ENCODE data around the gene GASK1A.

The GASK1A gene

DNA sequence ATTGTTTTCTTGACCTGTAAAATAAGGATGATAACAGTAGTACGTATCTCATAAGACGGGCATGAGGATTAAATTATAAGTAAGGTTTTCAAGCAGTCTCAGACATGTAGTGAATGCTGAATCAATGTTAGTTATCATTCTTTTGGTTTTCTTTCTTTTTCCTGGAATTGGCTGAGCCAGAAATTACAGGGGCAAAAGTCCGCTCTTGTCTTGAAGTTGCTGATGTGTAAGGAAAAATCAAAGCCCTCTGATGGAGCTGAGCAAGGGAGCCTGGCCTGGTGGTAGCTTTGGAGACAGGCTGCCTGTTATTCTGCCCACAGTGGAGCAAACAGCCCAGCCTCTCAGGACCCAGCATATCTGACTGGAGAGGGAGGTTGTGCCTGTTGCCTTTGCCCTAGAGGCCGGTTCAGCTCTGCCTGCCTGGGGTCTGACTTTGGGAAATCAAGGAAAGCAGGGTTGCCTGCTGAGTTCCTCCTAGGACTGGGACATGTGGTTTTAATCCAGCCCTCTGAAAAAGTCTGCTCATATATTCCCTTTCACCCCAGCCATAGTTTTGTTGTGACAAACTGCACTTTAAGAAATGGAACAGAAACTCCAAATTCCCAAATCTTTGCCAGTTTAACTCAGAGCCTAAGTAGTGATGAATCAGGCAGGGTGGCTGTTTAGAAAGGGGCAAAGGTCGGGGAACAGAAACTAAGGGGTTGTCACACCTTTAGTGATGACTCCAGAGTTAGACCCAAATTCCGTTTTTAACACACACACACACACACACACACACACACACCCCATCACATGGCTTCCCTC lies 40.1 kb downstream of the GASK1A start:
- TF ChIP-seq L3MBTL2 (conservative IDR thresholded peaks at IDR 0.05) (no peak), FOXA1 (IDR thresholded peaks at IDR 0.05) (no peak), FOXM1 (IDR thresholded peaks at IDR 0.05; ENCODE audit: borderline replicate concordance) (no peak), SUZ12 (IDR thresholded peaks at IDR 0.05) (no peak), NFRKB (IDR thresholded peaks at IDR 0.05) (no peak), ARNT (IDR thresholded peaks at IDR 0.05) (no peak), FOXK2 (IDR thresholded peaks at IDR 0.05) (no peak), BHLHE40 (IDR thresholded peaks at IDR 0.05; ENCODE audit: borderline replicate concordance) (no peak), LEF1 (IDR thresholded peaks at IDR 0.05; ENCODE audit: borderline replicate concordance) (no peak), CTBP1 (IDR thresholded peaks at IDR 0.05; ENCODE audit: borderline replicate concordance) (no peak)
- TF ChIP-seq, protein P1, sequence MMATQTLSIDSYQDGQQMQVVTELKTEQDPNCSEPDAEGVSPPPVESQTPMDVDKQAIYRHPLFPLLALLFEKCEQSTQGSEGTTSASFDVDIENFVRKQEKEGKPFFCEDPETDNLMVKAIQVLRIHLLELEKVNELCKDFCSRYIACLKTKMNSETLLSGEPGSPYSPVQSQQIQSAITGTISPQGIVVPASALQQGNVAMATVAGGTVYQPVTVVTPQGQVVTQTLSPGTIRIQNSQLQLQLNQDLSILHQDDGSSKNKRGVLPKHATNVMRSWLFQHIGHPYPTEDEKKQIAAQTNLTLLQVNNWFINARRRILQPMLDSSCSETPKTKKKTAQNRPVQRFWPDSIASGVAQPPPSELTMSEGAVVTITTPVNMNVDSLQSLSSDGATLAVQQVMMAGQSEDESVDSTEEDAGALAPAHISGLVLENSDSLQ (IDR thresholded peaks at IDR 0.05), result no peak
- ChIA-PET POLR2A (no interaction called here), CTCF (no interaction called here)
- DNase-seq (ENCODE audit: extremely low spot score), result no peak

DNA sequence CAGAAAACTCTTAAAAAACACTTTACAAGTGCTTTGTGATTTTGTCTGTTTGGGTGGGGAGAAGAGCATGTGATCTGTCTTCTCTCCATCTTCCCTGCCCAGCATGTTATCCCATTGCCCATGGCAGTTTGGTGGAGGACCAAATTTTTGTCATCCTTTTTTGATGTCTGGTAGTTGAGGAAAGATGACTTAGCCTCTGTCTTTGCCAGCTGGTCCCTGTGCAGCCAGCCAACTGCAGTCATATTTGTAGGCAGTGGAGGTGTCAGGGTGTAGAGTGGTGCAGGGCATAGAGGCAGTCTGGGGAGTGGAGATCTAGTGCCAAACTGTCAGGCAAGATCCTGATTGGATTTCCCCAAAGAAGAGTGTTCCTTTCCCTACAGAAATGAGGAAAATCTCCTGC lies 40.7 kb downstream of the GASK1A start:
- TF ChIP-seq FOXK2 (IDR thresholded peaks at IDR 0.05) (no peak), SUZ12 (IDR thresholded peaks at IDR 0.05) (no peak), ZNF384 (IDR thresholded peaks at IDR 0.05) (no peak)
- ChIA-PET POLR2A (no interaction called here), CTCF (no interaction called here)
- DNase-seq (ENCODE audit: extremely low spot score), result no peak

DNA sequence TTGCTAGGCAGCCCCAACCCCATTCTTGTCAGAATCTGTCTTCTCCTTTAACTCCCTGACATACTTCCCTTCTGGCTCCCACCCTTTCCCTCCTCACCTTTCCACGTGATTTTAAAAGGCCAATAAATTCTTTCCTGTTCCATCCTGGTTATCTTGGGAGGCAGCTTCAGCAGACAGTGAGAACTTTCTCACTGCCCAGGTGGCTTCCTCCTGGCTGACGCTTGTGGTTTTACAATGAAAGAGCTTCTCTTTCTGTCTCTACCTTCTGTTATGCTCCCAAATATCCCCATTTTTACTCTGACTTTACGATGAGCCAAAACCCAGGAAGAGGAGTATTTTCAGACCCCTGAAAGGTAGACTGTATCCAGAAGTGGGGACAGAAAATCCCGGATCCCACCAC lies 42.1 kb downstream of the GASK1A start:
- POLR2A ChIA-PET, result no interaction called here
- no peak for DNase-seq (ENCODE audit: extremely low spot score)
- TF ChIP-seq FOXA1 (IDR thresholded peaks at IDR 0.05) (no peak), ELF4 (IDR thresholded peaks at IDR 0.05) (no peak), L3MBTL2 (conservative IDR thresholded peaks at IDR 0.05) (no peak)
- TF ChIP-seq, protein P1 (IDR thresholded peaks at IDR 0.05), result no peak
- CTCF ChIA-PET, result interaction anchor here (0.8 kb wide), 1 partner anchor 67 kb away, joined by 3 read pairs; no protein-coding TSS in a partner anchor

DNA sequence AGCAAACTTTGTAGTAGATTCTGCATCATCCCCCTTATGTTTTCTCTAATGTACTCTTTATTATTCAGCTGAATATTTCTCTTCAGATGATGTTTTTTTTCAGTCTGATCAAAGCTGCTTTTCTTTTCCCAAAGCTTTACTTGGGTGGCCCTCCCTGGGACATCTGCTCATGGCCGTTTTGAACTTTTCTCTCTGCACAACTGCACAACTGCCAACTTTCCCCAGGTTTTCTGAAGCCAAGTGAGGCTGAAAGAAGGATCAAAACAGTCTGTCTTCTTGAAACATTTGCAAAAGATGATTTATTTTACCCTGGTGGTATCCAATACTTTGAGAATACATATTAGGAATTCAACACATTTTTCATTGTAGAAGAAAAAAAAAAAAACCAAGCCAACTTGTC lies 43.0 kb downstream of the GASK1A start:
- DNase-seq (ENCODE audit: extremely low spot score), result no peak
- POLR2A ChIA-PET, result no interaction called here
- TF ChIP-seq TARDBP (IDR thresholded peaks at IDR 0.05), result no peak
- no peak for TF ChIP-seq FOXK2 (IDR thresholded peaks at IDR 0.05)
- TF ChIP-seq SP1 (IDR thresholded peaks at IDR 0.05), result no peak
- TF ChIP-seq HDGF (IDR thresholded peaks at IDR 0.05; ENCODE audit: borderline replicate concordance), result no peak
- no peak for TF ChIP-seq FOXM1 (IDR thresholded peaks at IDR 0.05; ENCODE audit: borderline replicate concordance)
- TF ChIP-seq, protein P1 (IDR thresholded peaks at IDR 0.05), result no peak
- TF ChIP-seq LEF1 (IDR thresholded peaks at IDR 0.05; ENCODE audit: borderline replicate concordance), result no peak
- no peak for TF ChIP-seq BHLHE40 (IDR thresholded peaks at IDR 0.05; ENCODE audit: borderline replicate concordance)
- TF ChIP-seq SUZ12 (IDR thresholded peaks at IDR 0.05), result no peak
- CTCF ChIA-PET, result interaction anchor here (0.8 kb wide), 1 partner anchor 126 kb away, joined by 4 read pairs; no protein-coding TSS in a partner anchor

DNA sequence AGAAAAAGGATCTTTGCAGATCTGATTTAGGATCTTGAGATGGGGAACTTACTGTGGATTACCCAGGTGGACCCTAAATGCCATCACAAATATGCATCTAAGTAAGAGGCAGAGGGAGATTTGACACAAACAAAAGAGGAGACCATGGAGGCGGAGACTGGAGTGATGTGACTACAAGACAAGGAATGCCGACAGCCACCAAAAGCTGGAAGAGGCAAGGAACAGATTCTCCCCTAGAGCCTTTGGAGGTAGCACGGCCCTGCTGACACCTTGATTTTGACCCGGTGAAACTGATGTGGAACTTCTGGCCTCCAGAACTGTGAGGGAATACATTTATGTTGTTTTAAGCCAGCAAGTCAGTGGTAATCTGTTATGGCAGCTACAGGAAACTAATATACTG lies 44.0 kb downstream of the GASK1A start:
- ChIA-PET POLR2A (no interaction called here), CTCF (no interaction called here)
- TF ChIP-seq ZNF384 (IDR thresholded peaks at IDR 0.05) (no peak), FOXK2 (IDR thresholded peaks at IDR 0.05) (no peak), NFRKB (IDR thresholded peaks at IDR 0.05) (no peak), SUZ12 (IDR thresholded peaks at IDR 0.05) (no peak), ELF4 (IDR thresholded peaks at IDR 0.05) (no peak), L3MBTL2 (conservative IDR thresholded peaks at IDR 0.05) (no peak), HDGF (IDR thresholded peaks at IDR 0.05; ENCODE audit: borderline replicate concordance) (no peak), ARNT (IDR thresholded peaks at IDR 0.05) (no peak), FOXM1 (IDR thresholded peaks at IDR 0.05; ENCODE audit: borderline replicate concordance) (no peak), SP1 (IDR thresholded peaks at IDR 0.05) (no peak), LEF1 (IDR thresholded peaks at IDR 0.05; ENCODE audit: borderline replicate concordance) (no peak), CTBP1 (IDR thresholded peaks at IDR 0.05; ENCODE audit: borderline replicate concordance) (no peak), FOXA1 (IDR thresholded peaks at IDR 0.05) (no peak), TARDBP (IDR thresholded peaks at IDR 0.05) (no peak), BHLHE40 (IDR thresholded peaks at IDR 0.05; ENCODE audit: borderline replicate concordance) (no peak)
- TF ChIP-seq, protein P1 (IDR thresholded peaks at IDR 0.05), result no peak
- no peak for DNase-seq (ENCODE audit: extremely low spot score)

DNA sequence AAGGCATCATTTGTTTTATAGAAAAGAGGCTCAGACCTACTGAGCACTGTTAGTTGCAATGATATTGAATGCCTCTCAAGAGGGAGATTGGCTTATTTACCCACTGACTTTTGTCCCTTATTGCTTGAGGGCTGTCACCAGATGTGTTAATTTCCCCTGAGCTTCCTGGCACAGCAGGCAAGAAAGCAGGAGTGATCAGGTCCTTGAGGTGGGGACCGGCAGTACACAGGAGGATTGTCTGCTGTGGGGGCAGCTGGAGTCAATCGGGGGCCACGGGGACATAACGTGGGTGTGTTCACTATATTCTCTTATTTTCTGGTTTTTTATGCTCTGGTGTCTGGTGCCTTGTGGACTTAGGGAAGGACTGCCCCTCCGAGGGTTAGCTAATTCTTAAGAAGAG lies 44.6 kb downstream of the GASK1A start:
- ChIA-PET POLR2A (no interaction called here), CTCF (no interaction called here)
- no peak for DNase-seq (ENCODE audit: extremely low spot score)
- TF ChIP-seq, protein P1 (IDR thresholded peaks at IDR 0.05), result no peak
- no peak for TF ChIP-seq HDGF (IDR thresholded peaks at IDR 0.05; ENCODE audit: borderline replicate concordance)
- no peak for TF ChIP-seq FOXA1 (IDR thresholded peaks at IDR 0.05)
- TF ChIP-seq ZNF384 (IDR thresholded peaks at IDR 0.05), result no peak
- TF ChIP-seq FOXK2 (IDR thresholded peaks at IDR 0.05), result no peak
- TF ChIP-seq NFRKB (IDR thresholded peaks at IDR 0.05), result no peak
- no peak for TF ChIP-seq L3MBTL2 (conservative IDR thresholded peaks at IDR 0.05)
- no peak for TF ChIP-seq ELF4 (IDR thresholded peaks at IDR 0.05)
- TF ChIP-seq SP1 (IDR thresholded peaks at IDR 0.05), result no peak
- TF ChIP-seq FOXM1 (IDR thresholded peaks at IDR 0.05; ENCODE audit: borderline replicate concordance), result no peak

Measured in HEK293T (cell line).